Mesodermal cell (in vitro differentiated cells): ENCODE measurements around the gene CDYL. TPM values are rescaled to one million over a fixed set of nuclear protein-coding genes. Genes with fewer than 3 reads are reported as not detected.

Experiments used
- H3K27ac ChIP-seq: 2 replicates; pipeline ENCODE4 v1.7.0; 2013; ENCODE audit warnings: mild to moderate bottlenecking, low read depth, low read length, moderate library complexity; ENCODE audit not compliant: severe bottlenecking
- H3K36me3 ChIP-seq: 2 replicates; pipeline ENCODE4 v1.7.1; 2013; ENCODE audit warnings: mild to moderate bottlenecking, low read length, moderate library complexity; ENCODE audit not compliant: control insufficient read depth, insufficient read depth
- H3K4me1 ChIP-seq: one replicate; pipeline ENCODE4 v1.7.1; 2013; ENCODE audit warnings: mild to moderate bottlenecking, low read length; ENCODE audit not compliant: insufficient read depth, control insufficient read depth, poor library complexity, severe bottlenecking
- H3K4me3 ChIP-seq: 2 replicates; pipeline ENCODE4 v1.7.0; 2013; ENCODE audit warnings: low read length, control low read depth, mild to moderate bottlenecking; ENCODE audit not compliant: insufficient read depth, poor library complexity, severe bottlenecking; ENCODE audit errors: extremely low read depth
- H3K9me3 ChIP-seq: 2 replicates; pipeline ENCODE4 v1.7.1; 2013; ENCODE audit warnings: mild to moderate bottlenecking, low read length, moderate library complexity; ENCODE audit not compliant: control insufficient read depth
- WGBS, 2 experiments: methylation state at CpG; one replicate each; pipeline ENCODE4 v1.1.5; 2013; ENCODE audit warnings: missing lambda C conversion rate in 2 of 2; ENCODE audit not compliant: insufficient coverage in 2 of 2; 5-methylcytosine and 5-hydroxymethylcytosine counted together
- polyA plus RNA-seq, 2 experiments: library from polyadenylated mRNA; stranded (reverse); fragments of 50-300 nt; gene quantifications; one replicate each; pipeline ENCODE4 v1.2.3, GENCODE V29; 2013

CDYL gene
- 40.0 TPM for polyA plus RNA-seq (2013, experiment 1 of 2)
- polyA plus RNA-seq (2013, experiment 2 of 2), result 42.9 TPM

DNA sequence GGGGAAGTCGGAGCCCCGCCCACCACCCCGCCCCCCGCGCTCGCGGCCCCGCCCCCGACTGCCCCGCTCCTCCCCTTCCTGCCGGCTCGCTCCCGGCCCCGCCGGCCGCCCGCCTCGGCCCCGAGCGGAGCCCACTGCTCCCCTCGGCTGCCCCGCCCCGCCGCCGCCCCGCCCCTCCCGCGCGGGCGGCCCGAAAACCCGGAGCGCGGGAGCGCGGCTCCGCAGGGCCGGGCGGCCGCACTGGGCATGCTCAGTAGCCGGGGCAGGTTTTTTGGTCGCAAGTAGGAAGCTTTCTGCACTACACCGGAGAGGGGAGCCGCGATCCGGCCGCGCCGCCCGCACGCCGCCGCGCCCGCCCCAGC lies at the start of gene CDYL:
Gene CDYL, plus strand, starts transcription at position 274 of the 362 bp plus-strand sequence. CDS start 380 bp downstream, outside the sequence.
- peak within 1 kb of the TSS; percentile 59 for H3K4me3 ChIP-seq
- 0 to 1% methylated on average over 6 to 14 of the region's 55 CpGs for WGBS, 2 experiments
- H3K9me3 ChIP-seq, result peaks cover 17% of the 10 kb centered on the region
- H3K36me3 ChIP-seq, result peaks cover 10% of the 10 kb centered on the region
- peak within 1 kb of the TSS; percentile 68 for H3K27ac ChIP-seq
- H3K4me1 ChIP-seq, result peaks cover 4% of the 10 kb centered on the region

- no peaks in the 10 kb centered on the region for H3K36me3 ChIP-seq
- no peak overlapping the region for H3K4me3 ChIP-seq
- H3K4me1 ChIP-seq, result peaks cover 8% of the 10 kb centered on the region
- no peaks in the 10 kb centered on the region for H3K9me3 ChIP-seq
- WGBS, 2 experiments, result no CpG with 5 or more reads among the region's 1 CpG
- no peak overlapping the region for H3K27ac ChIP-seq
Observed at GRCh38 chr6:4726645-4727044, 49.6 kb upstream of the CDYL start.

- Histone ChIP-seq H3K4me3 (no peak overlapping the region), H3K9me3 (no peaks in the 10 kb centered on the region), H3K4me1 (peaks cover 8% of the 10 kb centered on the region), H3K27ac (no peak overlapping the region), H3K36me3 (no peaks in the 10 kb centered on the region)
Observed at GRCh38 chr6:4727217-4727616, 49.0 kb upstream of the CDYL start.

DNA sequence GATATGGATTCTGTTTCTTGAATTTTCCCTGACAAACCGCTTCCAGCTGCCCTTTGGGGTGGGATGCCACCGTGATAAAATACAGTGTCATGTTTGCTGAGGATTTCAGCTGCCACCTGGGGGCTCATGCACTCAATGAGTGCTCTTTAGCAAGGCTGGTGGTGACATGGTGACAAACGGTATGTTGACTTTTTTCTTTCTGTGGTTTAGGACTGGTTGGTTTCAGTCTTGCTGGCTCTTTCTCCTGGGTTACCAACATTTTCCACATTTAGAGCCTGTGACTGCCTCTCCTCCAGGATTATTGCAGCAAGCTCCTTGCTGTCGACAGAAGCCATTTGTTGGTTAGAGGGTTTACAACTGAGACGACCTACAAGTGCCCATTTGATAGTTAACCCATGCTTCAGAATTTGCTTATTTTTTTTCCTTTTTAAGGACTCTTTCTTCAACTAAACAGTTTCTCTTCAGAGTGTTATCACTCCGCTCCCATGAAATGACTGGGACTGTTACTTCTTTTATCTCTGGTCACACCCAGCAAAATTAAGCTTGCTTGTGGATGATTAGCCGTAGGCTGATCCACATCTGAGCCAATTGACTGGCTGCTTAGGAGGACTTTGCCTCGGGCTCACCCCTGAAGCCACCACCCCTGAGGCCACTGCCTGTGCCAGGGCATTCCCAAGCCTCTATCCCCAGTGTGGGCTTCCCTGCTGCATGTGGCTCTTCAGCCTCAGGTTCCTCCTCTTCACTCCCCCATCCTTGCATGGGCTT lies 48.4 kb upstream of the CDYL start:
- WGBS, 2 experiments, result 71 to 81% methylated on average over 6 to 7 of the region's 8 CpGs
- H3K36me3 ChIP-seq, result no peaks in the 10 kb centered on the region

DNA sequence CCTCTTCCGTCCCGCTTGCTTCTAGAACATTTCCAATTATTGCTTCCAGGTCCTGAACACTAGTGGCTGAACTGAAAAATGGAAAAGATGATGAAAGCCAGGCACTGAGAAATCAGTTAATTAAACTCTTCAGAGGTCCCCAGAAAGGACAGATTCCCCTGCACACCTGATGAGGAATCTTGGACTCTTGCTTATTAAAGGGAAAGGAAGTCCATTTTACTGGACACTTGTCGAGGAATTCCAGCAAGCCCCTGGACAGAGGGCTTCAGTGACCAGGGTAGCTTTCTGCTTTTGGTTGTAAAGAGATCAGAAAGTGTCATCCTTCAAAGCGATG lies 47.8 kb upstream of the CDYL start:
- Histone ChIP-seq H3K4me3 (no peak overlapping the region), H3K9me3 (no peaks in the 10 kb centered on the region), H3K27ac (no peak overlapping the region), H3K36me3 (no peaks in the 10 kb centered on the region), H3K4me1 (peaks cover 12% of the 10 kb centered on the region)
- 98 to 100% methylated on average over 4 of the region's 4 CpGs for WGBS, 2 experiments

More for the DNA sequence above, 48.4 kb upstream of the CDYL start:
- H3K9me3 ChIP-seq, result no peaks in the 10 kb centered on the region
- H3K27ac ChIP-seq, result peak overlapping the region; percentile 53
- H3K4me3 ChIP-seq, result no peak overlapping the region
- H3K4me1 ChIP-seq, result peaks cover 8% of the 10 kb centered on the region

DNA sequence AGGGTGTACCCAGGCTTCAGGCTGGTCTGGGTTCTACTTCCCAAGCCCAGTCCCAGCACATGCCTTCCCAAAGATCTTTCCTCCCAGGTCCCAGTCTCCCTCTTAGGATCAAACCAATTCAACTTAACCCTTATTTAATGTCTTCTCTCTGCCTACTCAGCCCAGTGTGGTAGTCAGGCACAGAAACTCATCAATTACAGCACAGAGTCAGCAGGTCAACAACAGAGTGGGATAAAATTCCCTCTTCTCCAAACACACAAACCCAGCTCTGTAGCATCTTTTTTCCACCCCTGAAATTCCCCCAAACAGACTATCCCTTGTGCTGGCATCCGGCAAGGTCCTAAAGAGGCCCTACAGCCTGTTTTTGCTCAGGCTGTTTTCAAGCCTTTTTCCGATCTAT lies 47.3 kb upstream of the CDYL start:
- Histone ChIP-seq H3K9me3 (no peaks in the 10 kb centered on the region), H3K4me3 (no peak overlapping the region), H3K36me3 (no peaks in the 10 kb centered on the region), H3K4me1 (peaks cover 17% of the 10 kb centered on the region), H3K27ac (no peak overlapping the region)
- 47% methylated on average over 2 of the region's 2 CpGs; no CpG with 5 or more reads in 1 of the 2 experiments for WGBS, 2 experiments

DNA sequence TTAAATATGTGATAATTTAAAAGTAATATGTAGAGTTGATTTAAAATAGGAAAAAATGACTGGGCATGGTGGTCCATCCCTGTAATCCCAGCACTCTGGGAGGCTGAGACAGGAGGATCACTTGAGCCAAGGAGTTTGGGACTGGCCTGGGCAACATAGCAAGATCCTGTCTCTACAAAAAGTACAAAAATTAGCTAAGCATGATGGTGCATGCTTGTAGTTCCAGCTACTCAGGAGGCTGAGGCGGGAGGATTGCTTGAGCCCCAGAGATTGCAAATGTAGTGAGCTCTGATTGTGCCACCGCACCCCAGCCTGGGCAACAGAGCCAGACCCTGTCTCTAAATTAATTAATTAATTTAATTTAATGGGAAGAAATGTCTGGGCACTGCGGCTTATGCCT lies 44.2 kb upstream of the CDYL start:
- H3K4me3 ChIP-seq, result no peak overlapping the region
- WGBS, 2 experiments, result no CpG with 5 or more reads among the region's 3 CpGs
- H3K27ac ChIP-seq, result no peak overlapping the region

DNA sequence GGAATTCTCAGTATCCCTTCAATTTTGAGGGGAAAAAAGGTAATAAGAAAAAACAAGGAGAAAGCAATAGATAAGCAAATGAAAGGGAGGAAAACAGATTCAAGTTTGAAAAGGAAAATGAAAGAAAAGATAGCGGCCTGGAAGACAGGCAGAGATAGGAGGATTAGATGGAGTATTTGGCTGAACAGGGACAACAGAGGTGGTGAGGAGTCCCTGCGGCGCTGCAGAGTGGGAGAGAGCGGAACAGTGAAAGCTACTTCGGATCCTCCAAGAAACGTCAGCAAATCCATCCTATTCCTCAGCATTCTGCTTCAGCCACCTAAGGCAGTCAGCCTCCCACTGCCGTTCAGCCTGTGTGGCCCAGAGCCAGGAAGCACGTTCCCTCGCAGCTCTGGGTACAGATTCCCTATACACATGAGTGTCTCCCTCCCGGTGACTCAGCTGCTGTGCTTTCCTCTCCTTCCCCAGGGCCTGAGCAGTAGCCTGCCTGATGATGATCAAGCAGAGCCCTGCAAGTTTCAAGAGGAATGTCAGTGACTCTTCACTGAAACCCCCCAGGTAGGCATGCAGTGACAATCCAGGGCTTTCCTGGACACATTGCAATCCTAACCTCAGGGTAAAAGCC lies 43.4 kb upstream of the CDYL start:
- H3K36me3 ChIP-seq, result no peaks in the 10 kb centered on the region
- peaks cover 24% of the 10 kb centered on the region for H3K4me1 ChIP-seq
- no peaks in the 10 kb centered on the region for H3K9me3 ChIP-seq
- H3K27ac ChIP-seq, result peak overlapping the region; percentile 74
- 22 to 26% methylated on average over 9 of the region's 10 CpGs for whole genome bisulfite sequencing, 2 experiments
- no peak overlapping the region for H3K4me3 ChIP-seq

More for the DNA sequence above, 44.2 kb upstream of the CDYL start:
- Histone ChIP-seq H3K4me1 (peaks cover 28% of the 10 kb centered on the region), H3K36me3 (no peaks in the 10 kb centered on the region), H3K9me3 (no peaks in the 10 kb centered on the region)

GRCh38 chr6:4736371-4736873 lies 39.8 kb upstream of the CDYL start:
- no CpG with 5 or more reads among the region's 1 CpG for WGBS, 2 experiments
- no peaks in the 10 kb centered on the region for H3K36me3 ChIP-seq
- no peaks in the 10 kb centered on the region for H3K9me3 ChIP-seq
- no peak overlapping the region for H3K27ac ChIP-seq
- no peak overlapping the region for H3K4me3 ChIP-seq
- peaks cover 20% of the 10 kb centered on the region for H3K4me1 ChIP-seq

DNA sequence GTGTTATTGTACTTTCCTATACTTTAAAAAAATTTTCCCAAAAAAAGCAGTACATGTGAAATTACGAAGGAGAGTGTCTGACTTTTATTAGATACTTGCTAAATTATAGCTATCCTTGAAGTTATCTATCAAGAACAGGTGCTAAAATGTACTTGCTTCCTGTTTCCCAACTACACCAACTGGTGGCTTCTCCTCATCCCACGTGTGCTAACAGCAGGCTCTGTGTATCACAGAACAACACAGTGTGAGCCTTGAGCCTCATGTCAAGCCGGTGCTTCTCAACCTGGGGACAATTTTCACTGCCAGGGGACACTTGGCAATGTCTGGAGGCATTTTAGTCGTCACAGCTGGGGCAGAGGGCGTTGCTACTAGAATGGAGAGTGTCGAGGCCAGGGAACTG lies 36.2 kb upstream of the CDYL start:
- no peak overlapping the region for H3K4me3 ChIP-seq
- WGBS, 2 experiments, result 86 to 90% methylated on average over 5 of the region's 6 CpGs
- no peaks in the 10 kb centered on the region for H3K36me3 ChIP-seq
- H3K4me1 ChIP-seq, result peaks cover 1% of the 10 kb centered on the region
- no peak overlapping the region for H3K27ac ChIP-seq
- H3K9me3 ChIP-seq, result no peaks in the 10 kb centered on the region

DNA sequence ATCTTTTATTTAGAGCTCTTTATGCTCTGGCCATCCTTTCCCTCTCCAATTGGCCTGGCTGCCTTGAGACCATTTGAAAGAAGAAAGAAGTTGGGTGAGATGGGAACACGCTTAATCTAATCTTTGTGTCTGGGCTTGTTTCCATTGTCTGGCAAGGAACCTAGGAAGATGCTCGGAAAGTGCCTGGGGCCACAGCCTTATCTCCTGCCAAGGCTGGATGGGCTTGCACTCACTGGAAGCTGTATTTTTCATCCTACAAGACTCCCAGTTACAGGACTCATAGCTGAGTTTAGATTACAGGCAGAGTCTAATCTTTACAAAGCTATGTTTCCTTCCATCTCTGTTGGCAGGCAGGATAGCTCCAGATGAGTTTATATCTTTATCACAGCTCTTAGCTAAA lies 33.1 kb upstream of the CDYL start:
- no peak overlapping the region for H3K27ac ChIP-seq
- H3K36me3 ChIP-seq, result no peaks in the 10 kb centered on the region
- H3K9me3 ChIP-seq, result no peaks in the 10 kb centered on the region
- WGBS, 2 experiments, result 75 to 80% methylated on average over 1 of the region's 2 CpGs
- no peaks in the 10 kb centered on the region for H3K4me1 ChIP-seq
- no peak overlapping the region for H3K4me3 ChIP-seq
